Measurements from ENCODE around the gene CD93.

Gene CD93

DNA sequence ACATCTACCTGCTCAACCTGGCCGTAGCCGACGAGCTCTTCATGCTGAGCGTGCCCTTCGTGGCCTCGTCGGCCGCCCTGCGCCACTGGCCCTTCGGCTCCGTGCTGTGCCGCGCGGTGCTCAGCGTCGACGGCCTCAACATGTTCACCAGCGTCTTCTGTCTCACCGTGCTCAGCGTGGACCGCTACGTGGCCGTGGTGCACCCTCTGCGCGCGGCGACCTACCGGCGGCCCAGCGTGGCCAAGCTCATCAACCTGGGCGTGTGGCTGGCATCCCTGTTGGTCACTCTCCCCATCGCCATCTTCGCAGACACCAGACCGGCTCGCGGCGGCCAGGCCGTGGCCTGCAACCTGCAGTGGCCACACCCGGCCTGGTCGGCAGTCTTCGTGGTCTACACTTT, 50.4 kb downstream of the CD93 start:
- no peak for DNase-seq (ENCODE audit: low read depth)

DNA sequence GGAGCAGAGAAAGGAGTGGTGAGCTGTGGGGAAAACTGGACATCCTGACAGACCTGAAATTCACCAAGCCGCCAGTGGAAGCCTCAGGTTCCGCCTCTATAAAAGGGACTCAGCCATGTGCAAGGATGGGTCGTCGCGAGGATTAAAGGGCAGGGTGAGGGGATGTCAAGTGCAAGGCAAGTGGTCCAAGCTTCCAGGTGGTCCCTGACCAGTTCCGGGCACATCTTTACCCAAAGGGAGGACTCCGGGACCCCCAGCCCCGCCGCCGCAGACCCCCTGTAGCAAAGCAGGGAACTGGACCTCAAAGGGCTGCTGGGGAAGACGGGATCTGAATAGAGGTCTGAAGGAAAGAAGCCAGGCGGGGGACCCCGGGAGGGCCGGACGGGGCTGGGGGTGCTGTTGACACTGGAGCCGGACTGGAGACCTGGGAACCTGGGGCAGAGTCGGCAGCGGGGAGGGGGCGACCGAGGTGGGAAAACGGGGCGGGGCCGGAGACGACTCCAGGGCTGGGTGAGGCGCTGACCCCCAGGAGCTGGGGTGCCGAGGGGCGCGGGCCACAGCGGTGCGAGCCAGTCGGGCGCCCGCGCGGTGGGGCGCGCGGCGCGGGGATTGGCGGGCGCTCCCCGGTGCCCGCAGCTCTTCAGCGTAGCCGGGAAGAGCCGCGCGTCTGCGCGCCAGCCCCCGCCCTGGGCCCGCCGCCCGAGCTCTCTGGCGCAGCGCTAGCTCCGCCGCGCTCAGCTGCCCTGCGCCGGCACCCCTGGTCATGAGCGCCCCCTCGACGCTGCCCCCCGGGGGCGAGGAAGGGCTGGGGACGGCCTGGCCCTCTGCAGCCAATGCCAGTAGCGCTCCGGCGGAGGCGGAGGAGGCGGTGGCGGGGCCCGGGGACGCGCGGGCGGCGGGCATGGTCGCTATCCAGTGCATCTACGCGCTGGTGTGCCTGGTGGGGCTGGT, 51.1 kb downstream of the CD93 start, which contains the start of gene SSTR4:
TSS of gene SSTR4 (plus strand) at position 592 of the 951 bp plus-strand sequence. CDS start at position 764, 172 bp downstream.
- no peak for DNase-seq (ENCODE audit: low read depth)

DNA sequence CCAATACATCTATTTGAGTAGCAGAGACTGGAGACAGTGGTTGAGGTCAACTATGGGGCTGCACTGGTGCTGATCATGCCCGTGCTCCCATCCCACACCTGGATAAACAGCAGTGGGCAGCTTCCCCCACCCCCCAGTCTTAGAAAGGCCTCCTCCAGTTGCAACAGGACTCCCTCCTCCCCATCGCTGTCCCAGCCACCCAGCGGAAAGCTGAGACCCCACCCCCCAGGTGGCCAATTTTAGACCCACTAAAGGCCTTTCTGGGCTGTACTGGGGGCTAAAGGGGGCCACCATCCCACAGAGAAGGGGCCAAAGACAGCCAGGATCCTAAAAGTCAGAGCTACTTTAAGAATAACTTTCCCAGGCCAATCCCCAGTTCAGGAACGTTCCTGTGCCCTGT, 52.2 kb downstream of the CD93 start:
- no peak for DNase-seq (ENCODE audit: low read depth)

DNA sequence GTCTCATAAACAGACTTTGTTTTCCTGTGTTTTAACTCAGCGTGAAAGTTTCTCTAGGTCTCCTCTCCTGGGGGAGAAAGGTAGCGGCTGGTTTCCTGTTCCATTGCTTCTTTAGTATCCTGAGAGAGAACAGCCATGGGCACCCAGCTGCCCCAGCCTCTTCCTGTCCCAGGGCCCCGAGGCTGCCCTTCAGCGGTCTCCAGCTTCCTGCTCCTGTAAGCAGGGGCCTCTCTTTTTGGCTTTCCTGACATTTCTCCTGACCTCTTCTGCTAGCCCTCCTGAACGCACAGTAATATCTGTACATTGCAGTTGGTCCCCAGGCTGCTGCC, 53.4 kb downstream of the CD93 start:
- DNase-seq (ENCODE audit: low read depth): no peak

DNA sequence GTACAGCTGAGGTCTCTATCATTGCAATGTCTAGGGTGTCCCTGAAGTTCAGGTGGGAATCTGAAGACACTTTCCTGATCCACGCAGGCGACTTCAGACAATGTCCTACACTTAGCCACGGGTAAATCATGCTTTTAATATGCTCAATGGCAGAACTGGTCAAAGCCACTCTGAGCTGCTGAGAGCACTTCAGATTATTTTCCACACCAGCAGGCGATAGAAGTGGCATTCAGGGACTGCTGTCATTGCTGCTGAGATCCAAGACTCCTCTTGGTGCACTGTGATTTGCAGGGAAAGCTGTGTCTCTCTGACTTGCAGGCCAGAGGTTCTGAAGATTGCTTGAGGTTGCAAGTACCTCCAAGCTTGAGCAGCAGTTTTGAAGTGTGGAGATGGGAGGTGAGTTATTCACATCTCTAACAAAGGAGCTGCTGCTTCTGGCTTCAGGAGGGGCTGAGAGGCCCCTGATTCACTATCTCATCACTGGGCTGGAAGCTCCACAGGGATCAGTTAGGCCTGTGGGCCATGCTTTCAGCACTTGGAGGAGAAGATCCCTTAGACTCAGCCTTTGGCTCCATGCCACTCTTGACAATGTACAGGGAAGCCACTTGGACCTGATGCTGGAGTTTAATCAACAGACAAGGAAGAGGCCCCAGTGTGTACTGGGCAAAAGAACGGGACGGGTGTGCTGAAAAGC, 53.9 kb downstream of the CD93 start:
- DNase-seq (ENCODE audit: low read depth): no peak

DNA sequence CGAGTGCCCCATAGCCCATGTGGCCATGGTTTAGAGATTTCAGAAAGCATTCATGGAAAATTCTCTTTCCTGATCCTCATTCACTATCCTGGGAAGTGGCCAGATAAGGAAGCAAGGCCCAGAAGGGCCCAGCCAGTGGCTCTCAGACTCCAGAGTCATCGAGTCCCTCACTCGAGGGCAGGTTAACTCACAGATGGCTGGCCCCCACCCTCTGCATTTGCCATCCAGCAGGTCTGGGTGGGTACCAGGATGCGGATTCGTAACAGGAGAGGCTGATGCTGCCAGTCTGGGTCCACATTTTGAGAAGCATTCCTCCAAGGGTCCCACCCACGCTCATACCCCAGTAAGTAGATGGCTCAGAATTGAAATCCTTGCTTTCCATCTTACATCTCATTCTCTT, 54.8 kb downstream of the CD93 start:
- no peak for DNase-seq (ENCODE audit: low read depth)
